Hepatocyte (in vitro differentiated cells): ENCODE data around the gene PBLD. TPM values are rescaled to one million over a fixed set of nuclear protein-coding genes. Genes with fewer than 3 reads are reported as not detected.

ENCODE experiments used
- DNase-seq: peaks from one replicate; pipeline ENCODE4 v3.0.0-alpha.2; 2016; ENCODE audit warnings: low spot score
- H2AFZ ChIP-seq: fragments of 200-600 bp; sonication (generic); 2 replicates; pipeline ENCODE4 v1.6.0; 2016; ENCODE audit warnings: antibody characterized with exemption, mild to moderate bottlenecking
- H3K27ac ChIP-seq: fragments of 200-600 bp; sonication (generic); 2 replicates; pipeline ENCODE4 v1.5.1; 2016; ENCODE audit warnings: mild to moderate bottlenecking
- H3K27me3 ChIP-seq: fragments of 200-600 bp; sonication (generic); 2 replicates; pipeline ENCODE4 v1.6.1; 2016
- H3K36me3 ChIP-seq: fragments of 200-600 bp; sonication (generic); replicated peaks from 2 replicates; pipeline ENCODE4 v1.5.1; 2016; ENCODE audit warnings: low read depth; ENCODE audit not compliant: insufficient read depth
- H3K4me1 ChIP-seq: fragments of 200-600 bp; sonication (generic); 2 replicates; pipeline ENCODE4 v1.5.1; 2016; ENCODE audit warnings: mild to moderate bottlenecking, moderate library complexity; ENCODE audit not compliant: insufficient read depth
- H3K4me2 ChIP-seq: fragments of 200-600 bp; sonication (generic); 2 replicates; pipeline ENCODE4 v1.6.0; 2016
- H3K4me3 ChIP-seq: fragments of 200-600 bp; sonication (generic); 2 replicates; pipeline ENCODE4 v1.5.1; 2016; ENCODE audit warnings: mild to moderate bottlenecking
- H3K79me2 ChIP-seq: fragments of 200-600 bp; sonication (generic); 2 replicates; pipeline ENCODE4 v1.6.0; 2017; ENCODE audit warnings: mild to moderate bottlenecking
- H3K9me2 ChIP-seq: fragments of 200-600 bp; sonication (generic); replicated peaks from 2 replicates; pipeline ENCODE4 v1.6.0; 2017; ENCODE audit warnings: mild to moderate bottlenecking; ENCODE audit not compliant: insufficient read depth
- H3K9me3 ChIP-seq: fragments of 200-600 bp; sonication (generic); 2 replicates; pipeline ENCODE4 v1.5.1; 2016; ENCODE audit warnings: low read depth, mild to moderate bottlenecking
- H4K20me1 ChIP-seq: fragments of 200-600 bp; sonication (generic); 2 replicates; pipeline ENCODE4 v1.6.0; 2016; ENCODE audit warnings: mild to moderate bottlenecking; ENCODE audit not compliant: insufficient read depth, poor library complexity, severe bottlenecking
- CTCF ChIP-seq: fragments of 200-600 bp; sonication (generic); IDR thresholded peaks from 2 replicates; pipeline ENCODE4 v1.5.1; 2016; ENCODE audit warnings: antibody characterized with exemption, mild to moderate bottlenecking; ENCODE audit not compliant: poor library complexity
- EZH2 ChIP-seq: fragments of 200-600 bp; sonication (generic); IDR thresholded peaks from 2 replicates; pipeline ENCODE4 v1.6.1; 2016; ENCODE audit warnings: antibody characterized with exemption, mild to moderate bottlenecking, borderline replicate concordance
- EZH2phosphoT487 ChIP-seq: fragments of 200-600 bp; sonication (generic); IDR thresholded peaks from one replicate; pipeline ENCODE4 v1.6.1; 2018; ENCODE audit warnings: antibody characterized with exemption, mild to moderate bottlenecking, low read depth, moderate library complexity; ENCODE audit not compliant: unreplicated experiment, severe bottlenecking
- WGBS: methylation state at CpG from one replicate; pipeline ENCODE4 v1.1.6; 2016; ENCODE audit warnings: low lambda C conversion rate; ENCODE audit errors: missing lambda C conversion rate; 5-methylcytosine and 5-hydroxymethylcytosine counted together
- polyA plus RNA-seq: library from polyadenylated mRNA; unstranded; fragments of >200 nt; fragmentation: Nextera tagmentation; extraction: Ambion mirVana; gene quantifications from 2 replicates; pipeline ENCODE4 v1.2.1, GENCODE V29; 2016
- total RNA-seq: library from RNA; depleted of rRNA; stranded (reverse); fragments of >200 nt; gene quantifications from 2 replicates; pipeline ENCODE4 v1.2.3, GENCODE V29; 2014

PBLD gene
- total and polyA plus RNA-seq, 2 experiments from 2014 or later, result 26.1 to 42.2 TPM

DNA sequence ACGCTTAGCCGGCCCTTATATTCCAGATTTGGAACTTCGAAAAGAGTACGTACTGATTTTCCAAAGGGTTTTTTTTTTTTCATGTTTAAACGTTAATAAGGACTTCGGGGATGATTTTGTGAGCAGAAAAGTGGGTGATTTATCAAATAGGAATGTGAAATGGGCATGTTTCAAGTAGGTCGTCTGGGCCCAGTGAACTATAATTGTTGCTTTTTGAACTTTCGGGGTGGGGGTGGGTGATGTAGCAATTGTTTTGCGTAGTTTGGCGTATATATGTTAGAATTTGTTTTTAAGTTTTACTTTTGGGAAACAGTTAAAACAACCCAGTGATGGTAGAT, 299 bp upstream of the PBLD start:
- WGBS, result under 1% methylated on average over 10 of the region's 10 CpGs
- Histone ChIP-seq H3K27ac (peak overlapping the region; percentile 100), H3K4me1 (peaks cover 41% of the 10 kb centered on the region), H3K27me3 (no peaks in the 10 kb centered on the region), H3K9me2 (no peaks in the 10 kb centered on the region), H3K4me3 (peak overlapping the region; percentile 84), H3K9me3 (no peaks in the 10 kb centered on the region), H3K79me2 (peaks cover 63% of the 10 kb centered on the region), H2AFZ (peak overlapping the region; percentile 37), H3K36me3 (no peaks in the 10 kb centered on the region), H3K4me2 (peak overlapping the region; percentile 84), H4K20me1 (peaks cover 52% of the 10 kb centered on the region)
- TF ChIP-seq EZH2 (no peak), EZH2phosphoT487 (no peak), CTCF (no peak)
- no peak for DNase-seq

- DNase-seq, result peak; percentile 100
- Histone ChIP-seq H3K27ac (peak within 1 kb of the TSS; percentile 100), H3K9me2 (no peaks in the 10 kb centered on the region), H4K20me1 (peaks cover 38% of the 10 kb centered on the region), H3K27me3 (no peaks in the 10 kb centered on the region), H3K4me1 (peaks cover 27% of the 10 kb centered on the region), H3K4me2 (peak within 1 kb of the TSS; percentile 84), H3K4me3 (peak within 1 kb of the TSS; percentile 84), H3K9me3 (no peaks in the 10 kb centered on the region), H3K36me3 (no peaks in the 10 kb centered on the region), H3K79me2 (peaks cover 50% of the 10 kb centered on the region), H2AFZ (peak within 1 kb of the TSS; percentile 70)
- TF ChIP-seq EZH2 (no peak), EZH2phosphoT487 (no peak), CTCF (no peak)
- WGBS, result 1% methylated on average over 73 of the region's 73 CpGs
These were observed 1.1 kb downstream of the PBLD start, which contains the start of gene HNRNPH3 for GRCh38 chr10:68331455-68332258. Gene HNRNPH3 (plus strand): TSS chr10:68332064. CDS start chr10:68337222, 5,158 bp downstream.

DNA sequence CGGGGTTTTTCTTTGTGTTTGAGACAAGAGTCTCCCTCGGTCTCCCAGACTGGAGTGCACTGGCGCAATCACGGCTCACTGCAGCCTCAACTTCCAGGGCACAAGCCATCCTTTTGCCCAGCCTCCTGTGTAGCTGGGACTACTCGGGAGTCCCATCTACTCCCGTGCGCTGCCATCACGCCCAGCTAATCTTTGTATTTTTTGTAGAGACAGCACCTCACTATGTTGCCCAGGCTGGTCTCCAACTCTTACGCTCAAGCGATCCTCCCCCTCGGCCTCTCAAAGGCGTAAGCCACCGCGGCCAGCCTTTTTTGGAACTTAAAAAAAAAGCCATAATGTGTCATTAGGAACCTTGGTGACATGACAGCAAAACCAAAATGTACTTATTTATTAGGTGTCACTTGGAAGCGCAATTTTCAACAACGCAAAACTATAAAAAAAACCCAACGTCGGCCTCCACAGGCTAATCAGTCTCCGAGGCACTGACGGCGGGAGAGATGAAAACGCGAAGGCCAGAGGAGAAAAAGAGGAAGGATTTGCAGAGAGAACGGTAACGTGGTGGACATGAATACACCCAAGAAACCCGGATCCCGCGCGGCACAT, 1.8 kb downstream of the PBLD start:
- H4K20me1 ChIP-seq, result peaks cover 31% of the 10 kb centered on the region
- H3K27ac ChIP-seq, result peak overlapping the region; percentile 100
- no peaks in the 10 kb centered on the region for H3K9me2 ChIP-seq
- no peaks in the 10 kb centered on the region for H3K27me3 ChIP-seq
- H3K79me2 ChIP-seq, result peaks cover 43% of the 10 kb centered on the region
- peak overlapping the region; percentile 57 for H3K4me3 ChIP-seq
- no peak for TF ChIP-seq EZH2
- TF ChIP-seq CTCF, result no peak
- TF ChIP-seq EZH2phosphoT487, result no peak
- H3K36me3 ChIP-seq, result no peaks in the 10 kb centered on the region
- peak overlapping the region; percentile 70 for H2AFZ ChIP-seq
- H3K9me3 ChIP-seq, result no peaks in the 10 kb centered on the region
- H3K4me1 ChIP-seq, result peaks cover 20% of the 10 kb centered on the region
- peak; percentile 18 for DNase-seq
- 43% methylated on average over 29 of the region's 29 CpGs for WGBS
- H3K4me2 ChIP-seq, result peak overlapping the region; percentile 82
